ENCODE measurements around the gene RIPK1.

The RIPK1 gene

DNA sequence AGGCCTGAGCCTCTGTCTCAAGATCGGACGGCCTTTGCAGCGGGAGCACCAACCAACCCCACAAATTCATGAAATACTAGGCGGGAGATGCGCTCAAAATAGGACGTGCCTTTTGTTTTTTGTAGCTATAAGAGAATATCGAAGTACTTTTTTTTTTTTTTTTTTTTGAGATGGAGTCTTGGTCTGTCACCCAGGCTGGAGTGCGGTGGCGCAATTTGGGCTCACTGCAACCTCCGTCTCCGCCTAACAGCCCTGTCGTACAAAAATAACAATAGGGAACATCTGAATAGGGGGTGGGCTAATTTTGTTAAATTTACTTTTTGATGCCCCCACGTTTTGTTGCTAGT is 94.9 kb downstream of the RIPK1 start:
- no peak for DNase-seq (ENCODE audit: low spot score)

DNA sequence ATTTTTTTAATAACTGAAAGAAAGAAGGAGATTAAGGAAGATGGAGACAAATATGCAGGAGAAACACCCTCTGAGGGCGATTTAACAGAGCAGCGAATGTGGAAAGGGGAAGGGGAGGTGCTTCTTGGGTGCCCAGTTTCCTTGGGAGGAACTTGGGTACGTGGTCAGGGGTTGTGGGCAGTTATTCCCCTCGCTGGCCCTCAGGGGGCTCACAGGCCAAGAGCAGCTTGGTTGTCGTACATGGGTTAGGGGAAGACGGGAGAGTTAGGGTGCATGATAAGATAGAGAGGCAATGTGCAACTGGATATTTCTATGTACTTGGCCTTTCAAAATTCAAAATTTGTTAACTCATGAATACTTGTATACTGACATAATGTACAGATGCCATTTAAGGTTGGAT is 96.1 kb downstream of the RIPK1 start:
- no peak for DNase-seq (ENCODE audit: low spot score)

All from kidney tubule cell (primary cell).